ENCODE data around the gene PRKN. TPM values are rescaled to one million over a fixed set of nuclear protein-coding genes. Genes with fewer than 3 reads are reported as not detected.

The PRKN gene
- total RNA-seq, 1 experiment from 2014 or later, result 1.2 TPM

- Histone ChIP-seq H3K4me1 (ENCODE audit: insufficient read depth, low read length, poor library complexity, severe bottlenecking) (no peaks in the 10 kb centered on the region), H3K9me3 (ENCODE audit: low read depth, low read length, poor library complexity, severe bottlenecking) (no peaks in the 10 kb centered on the region), H3K27ac (ENCODE audit: low read depth, low read length, poor library complexity, severe bottlenecking) (no peak overlapping the region), H3K36me3 (ENCODE audit: insufficient read depth, low read length, poor library complexity, severe bottlenecking) (no peaks in the 10 kb centered on the region), H3K4me3 (ENCODE audit: low read depth, low read length, poor library complexity, severe bottlenecking) (no peak overlapping the region), H3K27me3 (replicated peaks; ENCODE audit: insufficient read depth, low read depth, low read length, poor library complexity) (no peaks in the 10 kb centered on the region)
- ChIA-PET POLR2A (ENCODE audit: low non-redundant PET) (no interaction called here), CTCF (no interaction called here)
- intact Hi-C loops (cut with micrococcal nuclease; ENCODE audit: unreplicated experiment), result no loop called here
- no peak for TF ChIP-seq EZH2 (IDR thresholded peaks at IDR 0.05; ENCODE audit: borderline replicate concordance, low read depth, low read length, poor library complexity, severe bottlenecking)
- TF ChIP-seq CTCF (conservative IDR thresholded peaks at IDR 0.05; ENCODE audit: low read depth, low read length), result no peak
- no peak for DNase-seq (ENCODE audit: low spot score)
- no TSS peak for BruUV-seq (replicated peaks)
Observed at GRCh38 chr6:162261598-162261997, 466.0 kb downstream of the PRKN start.

- Histone ChIP-seq H3K36me3 (ENCODE audit: insufficient read depth, low read length, poor library complexity, severe bottlenecking) (no peaks in the 10 kb centered on the region), H3K27ac (ENCODE audit: low read depth, low read length, poor library complexity, severe bottlenecking) (no peak overlapping the region), H3K4me1 (ENCODE audit: insufficient read depth, low read length, poor library complexity, severe bottlenecking) (no peaks in the 10 kb centered on the region), H3K9me3 (ENCODE audit: low read depth, low read length, poor library complexity, severe bottlenecking) (no peaks in the 10 kb centered on the region), H3K4me3 (ENCODE audit: low read depth, low read length, poor library complexity, severe bottlenecking) (no peak overlapping the region), H3K27me3 (replicated peaks; ENCODE audit: insufficient read depth, low read depth, low read length, poor library complexity) (no peaks in the 10 kb centered on the region)
- DNase-seq (ENCODE audit: low spot score), result no peak
- POLR2A ChIA-PET (ENCODE audit: low non-redundant PET), result no interaction called here
- no peak for TF ChIP-seq EZH2 (IDR thresholded peaks at IDR 0.05; ENCODE audit: borderline replicate concordance, low read depth, low read length, poor library complexity, severe bottlenecking)
- TF ChIP-seq CTCF (conservative IDR thresholded peaks at IDR 0.05; ENCODE audit: low read depth, low read length), result no peak
- intact Hi-C loops (cut with micrococcal nuclease; ENCODE audit: unreplicated experiment), result no loop called here
- BruUV-seq (replicated peaks), result no TSS peak
- CTCF ChIA-PET, result no interaction called here
Observed at GRCh38 chr6:162260027-162260426, 467.5 kb downstream of the PRKN start.

- no TSS peak for BruUV-seq (replicated peaks)
- H3K27ac ChIP-seq (ENCODE audit: low read depth, low read length, poor library complexity, severe bottlenecking), result no peak overlapping the region
- ChIA-PET POLR2A (ENCODE audit: low non-redundant PET) (no interaction called here), CTCF (no interaction called here)
- no peaks in the 10 kb centered on the region for H3K9me3 ChIP-seq (ENCODE audit: low read depth, low read length, poor library complexity, severe bottlenecking)
- no peaks in the 10 kb centered on the region for H3K27me3 ChIP-seq (replicated peaks; ENCODE audit: insufficient read depth, low read depth, low read length, poor library complexity)
- H3K36me3 ChIP-seq (ENCODE audit: insufficient read depth, low read length, poor library complexity, severe bottlenecking), result no peaks in the 10 kb centered on the region
- intact Hi-C loops (cut with micrococcal nuclease; ENCODE audit: unreplicated experiment), result no loop called here
- no peak overlapping the region for H3K4me3 ChIP-seq (ENCODE audit: low read depth, low read length, poor library complexity, severe bottlenecking)
- H3K4me1 ChIP-seq (ENCODE audit: insufficient read depth, low read length, poor library complexity, severe bottlenecking), result no peaks in the 10 kb centered on the region
- TF ChIP-seq CTCF (conservative IDR thresholded peaks at IDR 0.05; ENCODE audit: low read depth, low read length) (no peak), EZH2 (IDR thresholded peaks at IDR 0.05; ENCODE audit: borderline replicate concordance, low read depth, low read length, poor library complexity, severe bottlenecking) (no peak)
- DNase-seq (ENCODE audit: low spot score), result no peak
Observed at GRCh38 chr6:162258647-162259046, 468.9 kb downstream of the PRKN start.

Measured in A673 (cell line).